Middle frontal gyrus (tissue), 1 donor: ENCODE data around the gene LSS.
"Not testable (repeated sequence)": the region's sequence is repeated elsewhere in the genome, so short reads cannot be mapped to it uniquely, and the experiment has no call there.

Source experiments
- DNase-seq: peaks from one replicate; pipeline ENCODE4 v3.0.0-alpha.2; 2015; ENCODE audit warnings: low spot score; ENCODE audit errors: extremely low spot score

LSS gene

GRCh38 chr21:46141767-46142581 lies 86.6 kb downstream of the LSS start:
- DNase-seq: no peak

GRCh38 chr21:46140352-46141003 lies 88.1 kb downstream of the LSS start:
- DNase-seq: not testable (repeated sequence)

DNA sequence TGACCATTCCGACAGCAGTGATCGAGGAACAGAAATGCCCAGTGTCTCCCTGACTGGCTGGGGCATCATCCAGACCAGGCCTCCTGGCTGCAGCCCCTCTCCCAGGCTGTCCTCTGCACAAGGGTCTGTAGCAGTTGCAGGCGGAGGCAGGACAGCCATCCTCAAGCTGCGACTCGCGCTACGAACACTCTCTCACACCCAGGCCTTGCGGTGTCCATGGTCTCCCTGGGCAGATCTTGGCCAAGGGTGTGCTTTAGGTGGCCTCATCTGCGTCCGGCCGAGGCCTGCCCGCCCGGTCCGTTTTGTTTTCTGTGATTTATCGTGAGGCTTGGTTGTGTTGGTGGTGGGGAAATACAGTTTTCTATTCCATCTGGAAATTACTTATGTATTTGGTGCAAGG lies 88.9 kb downstream of the LSS start:
- no peak for DNase-seq

- DNase-seq: no peak
These were observed 90.1 kb downstream of the LSS start for GRCh38 chr21:46138383-46138970.
